AG09309 (cell line): ENCODE results near the gene RPH3AL.
A peak's percentile ranks its signal among the peaks of the same experiment; 100 is the strongest.

Experiments
- DNase-seq: peaks from one replicate; pipeline ENCODE4 v3.0.0-alpha.2; 2010; ENCODE audit warnings: low read depth
- H3K4me3 ChIP-seq: 2 replicates; pipeline ENCODE4 v1.5.1; 2011; ENCODE audit warnings: mild to moderate bottlenecking, low read depth, low read length, moderate library complexity; ENCODE audit not compliant: control insufficient read depth
- CTCF ChIP-seq: IDR thresholded peaks from 2 replicates; pipeline ENCODE4 v1.5.1; 2011; ENCODE audit warnings: mild to moderate bottlenecking, low read depth, low read length, inconsistent platforms; ENCODE audit not compliant: insufficient read depth, control insufficient read depth; ENCODE audit errors: missing control alignments

Gene RPH3AL

GRCh38 chr17:385178-385835, 32.7 kb upstream of the RPH3AL start:
- H3K4me3 ChIP-seq: peak overlapping the region; percentile 41
- DNase-seq: no peak
- TF ChIP-seq CTCF: no peak

- DNase-seq: no peak
- peak overlapping the region; percentile 41 for H3K4me3 ChIP-seq
- no peak for TF ChIP-seq CTCF
Observed at GRCh38 chr17:384622-385177, 32.1 kb upstream of the RPH3AL start.

GRCh38 chr17:383771-384621, 31.4 kb upstream of the RPH3AL start:
- H3K4me3 ChIP-seq: no peak overlapping the region
- no peak for DNase-seq
- TF ChIP-seq CTCF: no peak

GRCh38 chr17:382644-383533, 30.3 kb upstream of the RPH3AL start:
- no peak for TF ChIP-seq CTCF
- H3K4me3 ChIP-seq: no peak overlapping the region
- peak; percentile 13 for DNase-seq

GRCh38 chr17:381941-382643, 29.5 kb upstream of the RPH3AL start:
- no peak for DNase-seq
- H3K4me3 ChIP-seq: no peak overlapping the region
- TF ChIP-seq CTCF: no peak

GRCh38 chr17:381516-381915, 28.9 kb upstream of the RPH3AL start:
- no peak for TF ChIP-seq CTCF
- no peak for DNase-seq
- no peak overlapping the region for H3K4me3 ChIP-seq
